Endometrial microvascular endothelial cells (primary cell): Measurements from ENCODE around the gene IKZF4. TPM values are rescaled to one million over a fixed set of nuclear protein-coding genes. Genes with fewer than 3 reads are reported as not detected.

Experiments used
- in situ Hi-C: cut with HindIII; loops from 2 replicates; pipeline ENCODE4 v1.10.0; 2017; ENCODE audit warnings: low sequenced_read_pairs, low pct_unique_long_range_greater_than_20kb; ENCODE audit errors: inconsistent ontology term
- total RNA-seq: library from RNA; depleted of rRNA; stranded (reverse); fragments of >200 nt; gene quantifications from one replicate; pipeline ENCODE4 v1.2.3, GENCODE V29; 2015; ENCODE audit errors: inconsistent ontology term

Gene IKZF4
- total RNA-seq, 1 donor from 2014 or later = 1.0 TPM

- in situ Hi-C loops = no loop called here
These were observed 58.3 kb downstream of the IKZF4 start for GRCh38 chr12:56078931-56079722.

- in situ Hi-C loops = no loop called here
These were observed 59.1 kb downstream of the IKZF4 start, which contains the start of gene ERBB3 for GRCh38 chr12:56079723-56080555. Gene ERBB3, plus strand, starts transcription at chr12:56080165. Its CDS starts 136 bp downstream, at chr12:56080301.

GRCh38 chr12:56080556-56081138 lies 59.8 kb downstream of the IKZF4 start:
- in situ Hi-C loops = no loop called here

- in situ Hi-C loops = no loop called here
These were observed 60.8 kb downstream of the IKZF4 start for GRCh38 chr12:56081393-56082347.

GRCh38 chr12:56082382-56082781 lies 61.5 kb downstream of the IKZF4 start:
- in situ Hi-C loops = no loop called here

GRCh38 chr12:56082967-56083366 lies 62.1 kb downstream of the IKZF4 start:
- in situ Hi-C loops = no loop called here

GRCh38 chr12:56084958-56085543 lies 64.2 kb downstream of the IKZF4 start:
- in situ Hi-C loops = no loop called here

- in situ Hi-C loops = no loop called here
These were observed 65.3 kb downstream of the IKZF4 start for GRCh38 chr12:56086096-56086495.

- in situ Hi-C loops = no loop called here
These were observed 65.8 kb downstream of the IKZF4 start for GRCh38 chr12:56086608-56087007.

- in situ Hi-C loops = no loop called here
These were observed 66.4 kb downstream of the IKZF4 start for GRCh38 chr12:56087220-56087619.

Other genes starting within 250 kb of the IKZF4 start
- gene SARNP, start 203.3 kb upstream of the IKZF4 start, total RNA-seq = 85.2 TPM
- 44.0 TPM for gene ORMDL2, start 203.0 kb upstream of the IKZF4 start, total RNA-seq
- gene DNAJC14, start 191.5 kb upstream of the IKZF4 start, total RNA-seq = 37.7 TPM
- gene MMP19, start 178.1 kb upstream of the IKZF4 start, total RNA-seq = 6.0 TPM
- gene PYM1, start 93.1 kb upstream of the IKZF4 start, total RNA-seq = 29.1 TPM
- 82.4 TPM for gene DGKA, start 89.9 kb upstream of the IKZF4 start, total RNA-seq
- not detected for gene PMEL, start 55.0 kb upstream of the IKZF4 start, total RNA-seq
- 61.3 TPM for gene CDK2, start 54.2 kb upstream of the IKZF4 start, total RNA-seq
- gene RAB5B, start 47.0 kb upstream of the IKZF4 start, total RNA-seq = 53.3 TPM
- 22.4 TPM for gene SUOX, start 23.8 kb upstream of the IKZF4 start, total RNA-seq
- gene RPS26, start 20.9 kb downstream of the IKZF4 start, total RNA-seq = 1,767 TPM
- not detected for gene ERBB3, start 59.1 kb downstream of the IKZF4 start, total RNA-seq
- gene PA2G4, start 83.5 kb downstream of the IKZF4 start, total RNA-seq = 226 TPM
- 2,640 TPM for gene RPL41, start 95.6 kb downstream of the IKZF4 start, total RNA-seq
- 3.0 TPM for gene ZC3H10, start 97.2 kb downstream of the IKZF4 start, total RNA-seq
- gene ESYT1, start 107.2 kb downstream of the IKZF4 start, total RNA-seq = 193 TPM
- gene MYL6B, start 131.5 kb downstream of the IKZF4 start, total RNA-seq = 121 TPM
- 2,953 TPM for gene MYL6, start 137.3 kb downstream of the IKZF4 start, total RNA-seq
- gene SMARCC2, start 168.4 kb downstream of the IKZF4 start, total RNA-seq = 43.6 TPM
- 57.4 TPM for gene RNF41, start 200.9 kb downstream of the IKZF4 start, total RNA-seq
- gene NABP2, start 203.3 kb downstream of the IKZF4 start, total RNA-seq = 60.3 TPM
- 3.7 TPM for gene SLC39A5, start 209.0 kb downstream of the IKZF4 start, total RNA-seq
- gene ANKRD52, start 237.3 kb downstream of the IKZF4 start, total RNA-seq = 20.3 TPM
- 10.8 TPM for gene COQ10A, start 245.9 kb downstream of the IKZF4 start, total RNA-seq